Renal cortex interstitium (tissue), 11 donors: ENCODE results near the gene TP53I13. TPM values are rescaled to one million over a fixed set of nuclear protein-coding genes. Genes with fewer than 3 reads are reported as not detected.

Source experiments
- DNase-seq, 11 donors: peaks; one replicate each; pipeline ENCODE4 v3.0.0-alpha.2; 2013; ENCODE audit warnings: low read depth in 9 of 11, low spot score in 4 of 11; ENCODE audit errors: extremely low read depth in 1 of 11
- polyA plus RNA-seq, 3 donors: library from polyadenylated mRNA; unstranded; fragments of 120-200 nt; gene quantifications; one replicate each; pipeline ENCODE4 v1.2.1, GENCODE V29; 2013; ENCODE audit not compliant: insufficient read length in 3 of 3

TP53I13 gene
- polyA plus RNA-seq, 3 donors = 23.7 to 43.0 (median 42.5) TPM

DNA sequence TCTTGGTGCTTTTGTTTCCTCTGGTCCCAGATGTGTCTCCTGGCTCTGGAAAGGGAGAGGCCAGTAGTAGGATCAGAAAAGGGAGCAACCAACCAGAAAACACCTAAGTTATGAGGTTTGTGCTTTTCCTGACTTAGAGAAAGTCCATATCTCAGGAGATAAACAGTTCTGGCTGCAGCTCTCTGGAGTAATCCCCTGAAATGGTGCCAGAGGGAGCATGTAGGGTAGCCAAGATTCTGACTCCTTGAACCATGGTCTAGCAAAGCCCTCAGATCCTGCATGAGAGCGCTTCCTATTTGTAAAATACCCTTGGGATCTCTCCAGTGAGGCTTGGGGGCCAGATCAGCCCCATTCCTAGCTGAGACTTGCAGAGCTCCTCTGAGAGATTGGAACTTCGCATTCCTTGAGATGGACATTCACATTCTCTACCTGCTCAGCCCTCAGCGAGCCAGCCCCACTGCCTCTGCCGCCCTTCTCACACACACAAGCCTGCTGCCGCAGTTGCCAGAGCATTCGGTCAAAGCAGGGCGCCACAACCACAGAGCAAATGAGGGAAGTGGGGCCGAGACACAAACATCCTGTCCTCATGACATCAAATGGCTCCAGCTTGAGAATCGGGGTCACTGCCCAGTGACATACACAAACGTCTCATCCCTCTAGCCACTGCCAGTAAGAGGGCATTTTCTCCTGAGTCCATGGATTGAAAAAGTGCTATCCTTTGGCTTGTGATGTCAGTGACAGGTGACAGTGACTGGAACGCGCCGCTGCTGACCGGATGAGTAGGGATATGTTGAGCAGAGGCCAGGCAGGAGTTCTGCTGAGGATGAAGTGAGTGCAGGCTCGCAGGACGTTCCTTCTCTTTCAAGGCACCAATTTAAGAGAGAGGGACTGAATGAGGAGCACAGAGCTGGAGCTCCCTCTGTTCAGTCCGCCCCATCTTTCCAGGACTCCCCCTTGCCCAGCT is 6.7 kb upstream of the TP53I13 start:
- DNase-seq = no peak

DNA sequence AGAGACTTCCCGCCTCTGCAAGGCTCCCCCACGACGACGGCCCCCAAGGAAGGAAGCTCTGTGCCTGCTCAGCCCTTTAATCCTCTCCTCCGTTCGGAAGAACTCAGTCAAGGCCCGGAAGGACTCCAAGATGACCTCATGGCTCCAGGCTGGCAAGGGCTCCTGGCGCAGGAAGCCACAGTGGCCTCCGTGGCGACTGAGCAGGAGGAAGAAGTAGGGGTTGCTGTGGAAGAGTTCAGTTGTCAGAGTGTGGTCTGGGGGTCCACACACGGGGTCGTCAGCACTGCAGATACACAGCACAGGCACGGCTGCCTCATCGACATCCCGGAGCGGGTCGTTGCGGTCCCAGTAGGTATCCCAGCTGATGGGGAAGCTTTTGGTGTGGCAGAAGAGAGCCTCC is 5.9 kb upstream of the TP53I13 start:
- no peak for DNase-seq

DNA sequence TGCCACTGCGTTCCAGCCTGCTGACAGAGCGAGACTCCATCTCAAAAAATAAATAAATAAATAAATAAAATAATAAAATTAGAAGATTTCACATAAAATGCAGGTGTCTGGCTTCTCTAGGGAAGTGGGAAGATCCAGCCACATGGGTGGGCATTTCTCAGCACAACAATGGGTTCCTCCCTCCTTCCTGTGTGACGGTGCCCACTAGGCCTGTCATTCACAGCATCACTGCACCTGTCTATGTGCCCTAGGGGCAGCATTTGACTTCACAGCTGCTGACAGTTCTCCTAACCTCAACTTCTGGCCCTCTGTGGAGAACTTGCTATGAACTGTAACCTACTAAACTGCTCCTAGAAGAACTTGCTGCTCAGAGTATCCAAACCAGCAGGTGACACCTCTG is 4.7 kb upstream of the TP53I13 start:
- DNase-seq = no peak

DNA sequence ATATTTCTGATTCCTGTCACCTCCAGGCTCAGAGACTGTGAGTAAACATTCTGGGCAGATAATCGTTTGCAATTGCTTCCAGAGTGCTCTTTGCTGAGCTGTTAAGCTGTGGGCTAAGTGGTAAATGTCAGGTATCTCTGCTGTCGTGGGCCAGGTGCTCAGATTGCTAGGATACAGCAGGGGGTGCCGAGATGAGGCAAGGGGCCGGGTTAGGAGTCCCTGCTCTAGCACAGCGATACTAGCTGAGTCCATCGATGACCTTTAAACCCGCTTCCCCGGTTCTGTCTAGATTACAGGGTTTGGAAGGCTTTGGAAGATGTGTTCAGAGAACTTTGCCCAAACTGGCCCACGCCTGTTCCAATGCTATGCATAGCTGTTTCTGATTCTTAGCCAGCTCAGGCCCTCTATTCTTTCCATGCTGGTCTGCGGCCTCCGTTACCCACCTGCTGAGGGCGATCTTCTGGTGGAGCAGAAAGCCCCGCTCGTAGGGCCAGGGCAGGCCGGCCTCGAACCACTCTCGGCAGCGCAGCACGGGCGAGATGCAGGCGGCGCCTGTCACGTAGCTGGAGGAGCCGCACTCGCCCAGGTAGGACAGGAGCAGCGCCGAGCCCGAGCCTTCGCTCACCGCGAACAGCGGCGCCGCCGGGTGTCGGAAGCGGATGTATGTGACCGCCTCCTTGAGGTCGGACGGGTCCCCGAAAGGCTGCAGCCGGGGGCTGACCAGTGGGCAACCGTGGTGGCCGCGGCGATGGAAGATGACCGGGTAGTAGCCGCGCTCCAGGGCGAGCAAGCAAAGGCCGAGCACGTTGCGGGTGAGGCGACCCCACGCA is 2.6 kb upstream of the TP53I13 start:
- no peak for DNase-seq

DNA sequence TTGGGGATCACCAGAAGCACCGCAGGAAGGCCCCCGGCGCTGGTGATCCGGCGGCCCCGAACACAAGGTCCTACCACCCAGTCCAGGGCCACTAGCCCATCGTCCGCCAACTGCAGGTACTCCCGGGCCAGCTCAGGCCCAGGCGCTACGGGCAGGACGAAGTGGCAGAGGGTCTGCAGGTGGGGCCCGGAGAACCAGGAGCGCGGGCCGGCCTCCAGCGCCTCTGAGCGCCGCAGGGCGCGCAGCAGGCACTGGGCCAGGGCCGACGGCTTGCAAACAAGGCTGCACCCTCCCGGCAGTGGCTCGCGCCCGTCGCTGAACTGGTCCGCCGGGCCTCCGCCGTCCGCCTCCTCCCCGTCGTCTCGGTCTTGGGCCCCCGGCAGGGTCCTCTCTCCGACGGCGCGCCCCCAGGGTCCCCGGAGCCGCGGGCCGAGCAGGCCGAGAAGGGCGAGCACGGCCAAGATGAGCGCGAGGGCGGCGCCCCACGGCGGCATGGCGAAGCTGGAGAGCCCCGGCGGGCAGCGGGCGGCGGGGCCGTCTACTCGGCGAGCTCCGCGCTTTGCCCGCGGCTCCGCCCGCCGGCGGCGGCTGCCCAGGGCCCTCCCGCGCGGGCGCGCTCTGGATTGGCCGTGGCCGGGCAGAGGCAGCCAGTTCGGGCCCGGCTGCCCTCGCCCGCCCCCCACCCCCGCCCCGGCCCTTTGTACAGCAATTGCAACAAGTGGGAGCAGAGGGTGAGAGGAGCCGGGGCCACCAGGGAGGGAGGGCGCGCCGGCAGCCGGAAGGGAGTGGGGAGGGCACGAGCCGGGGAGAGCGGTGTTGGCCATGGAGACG is 1.8 kb upstream of the TP53I13 start, which contains the start of gene ABHD15:
Gene ABHD15, minus strand, starts transcription at position 565 of the 831 bp plus-strand sequence. Its CDS starts 71 bp downstream, at position 494.
- DNase-seq = no peak

DNA sequence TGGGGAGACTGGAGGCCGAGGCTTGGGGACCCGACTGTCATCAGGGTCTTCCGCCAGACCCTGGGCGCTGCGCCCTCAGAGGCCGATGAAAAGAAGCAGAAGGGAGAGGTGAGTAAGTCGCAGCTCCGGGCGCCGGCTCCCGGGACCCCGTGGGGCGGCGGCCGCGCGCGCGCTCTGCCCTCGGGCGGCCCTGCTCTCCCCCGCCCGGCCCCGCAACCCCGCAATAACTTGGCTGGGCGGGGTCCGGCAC is 1.3 kb upstream of the TP53I13 start:
- no peak for DNase-seq

DNA sequence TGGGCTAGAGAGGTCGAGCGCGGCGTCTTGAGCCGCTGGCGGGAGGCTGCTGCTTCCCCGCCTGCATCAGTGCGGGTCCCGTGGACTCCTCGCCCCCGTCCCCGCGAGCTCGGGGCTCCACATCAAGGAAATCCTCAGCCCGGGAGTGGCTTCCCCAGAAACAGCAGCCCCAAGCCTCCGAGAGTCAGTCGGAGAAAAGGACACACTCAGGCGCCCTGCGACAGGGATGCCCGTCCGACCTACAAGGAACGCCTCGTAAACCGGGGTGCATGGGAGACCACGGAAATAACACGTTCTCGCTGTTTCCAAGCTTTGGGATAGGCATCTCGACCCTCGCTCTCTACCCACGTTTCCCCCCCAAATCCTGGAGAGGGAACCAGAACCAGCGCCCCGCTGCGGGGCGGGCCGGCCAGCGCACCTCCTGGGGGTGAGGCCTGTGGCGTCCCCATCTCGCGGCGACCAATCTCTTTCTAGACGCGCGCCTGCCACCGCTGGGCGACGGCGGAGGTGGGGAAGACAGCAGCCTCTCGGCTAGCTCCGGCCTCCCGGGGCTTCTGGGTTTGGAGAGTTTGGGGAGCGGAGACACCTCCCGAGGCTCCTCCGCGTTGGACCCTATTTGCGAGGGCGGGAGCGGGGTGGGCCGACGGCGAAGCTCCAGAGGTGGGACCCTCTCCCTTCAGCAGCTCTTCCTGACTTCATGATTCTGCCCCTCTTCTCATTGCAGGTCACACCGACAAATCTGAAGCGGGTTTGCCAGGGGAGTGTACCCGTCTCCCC is 759 bp upstream of the TP53I13 start:
- DNase-seq = no peak

DNA sequence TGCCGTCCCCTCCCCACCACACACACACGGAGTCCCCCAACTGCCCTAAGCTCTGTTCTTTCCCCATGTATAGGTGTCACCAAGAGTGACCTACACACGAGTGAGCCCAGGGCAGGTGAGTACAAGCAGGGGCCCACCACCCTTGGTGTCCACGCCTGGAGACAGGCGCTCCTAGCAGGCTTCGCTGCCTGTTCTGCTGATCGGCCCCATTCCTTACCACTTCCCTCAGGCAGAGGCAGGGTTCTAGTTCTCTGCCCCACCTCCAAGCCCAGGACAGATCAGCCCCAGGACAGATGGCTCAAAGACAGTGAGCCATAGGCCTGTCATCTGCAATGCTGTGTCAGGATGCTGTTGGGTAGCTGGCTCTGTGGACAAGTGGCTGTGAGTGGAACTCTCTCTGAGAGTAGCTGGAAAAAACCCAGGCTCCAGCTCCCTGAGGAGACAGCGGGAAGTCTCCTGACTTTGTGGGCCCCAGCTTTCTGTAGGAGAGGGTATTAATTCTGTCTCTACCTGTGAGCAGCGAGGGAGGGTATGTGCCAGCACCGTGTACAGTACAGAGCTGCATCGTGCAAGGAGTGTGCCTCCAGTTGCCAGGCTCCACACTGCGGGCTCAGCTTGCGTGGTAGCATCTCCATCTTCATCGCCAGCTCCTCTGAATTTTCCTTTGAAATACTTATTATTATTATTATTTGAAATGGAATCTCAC is 897 bp downstream of the TP53I13 start:
- DNase-seq = no peak

DNA sequence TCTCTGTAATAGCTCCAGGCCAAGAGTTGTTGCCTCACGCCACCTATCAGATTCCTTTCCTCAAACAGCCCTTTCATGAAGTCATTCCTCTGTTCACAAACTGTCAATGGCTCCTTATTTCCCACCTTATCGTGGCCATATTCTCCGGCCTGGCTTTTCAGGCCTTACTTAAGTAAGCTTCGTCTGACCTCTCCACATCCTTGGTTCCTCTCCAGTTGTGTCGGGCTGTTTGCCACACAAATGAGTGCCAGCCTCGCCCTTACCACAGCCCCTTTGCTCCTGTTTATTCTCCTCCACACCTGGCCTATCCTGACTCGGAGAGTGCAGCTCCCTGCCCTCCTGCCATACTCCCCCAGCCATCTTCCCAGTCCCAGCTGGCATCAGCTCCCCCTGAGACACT is 2.0 kb downstream of the TP53I13 start:
- no peak for DNase-seq

DNA sequence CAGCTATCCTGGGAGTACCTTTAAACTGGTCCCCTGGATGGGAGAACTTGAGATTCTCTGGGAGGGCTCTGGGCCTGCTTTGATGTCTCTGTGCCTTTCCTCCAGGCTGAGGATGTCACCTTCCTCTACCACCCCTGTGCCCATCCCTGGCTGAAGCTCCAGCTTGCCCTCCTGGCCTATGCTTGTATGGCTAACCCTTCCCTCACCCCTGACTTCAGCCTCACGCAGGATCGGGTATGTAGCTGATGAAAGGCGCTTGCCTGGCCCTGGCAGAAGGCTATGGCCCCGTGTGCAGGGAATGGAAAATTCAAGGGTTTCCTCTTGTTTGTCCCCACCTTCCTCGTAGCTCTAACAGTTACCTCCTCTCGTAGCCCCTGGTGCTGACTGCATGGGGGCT is 3.0 kb downstream of the TP53I13 start:
- no peak for DNase-seq

DNA sequence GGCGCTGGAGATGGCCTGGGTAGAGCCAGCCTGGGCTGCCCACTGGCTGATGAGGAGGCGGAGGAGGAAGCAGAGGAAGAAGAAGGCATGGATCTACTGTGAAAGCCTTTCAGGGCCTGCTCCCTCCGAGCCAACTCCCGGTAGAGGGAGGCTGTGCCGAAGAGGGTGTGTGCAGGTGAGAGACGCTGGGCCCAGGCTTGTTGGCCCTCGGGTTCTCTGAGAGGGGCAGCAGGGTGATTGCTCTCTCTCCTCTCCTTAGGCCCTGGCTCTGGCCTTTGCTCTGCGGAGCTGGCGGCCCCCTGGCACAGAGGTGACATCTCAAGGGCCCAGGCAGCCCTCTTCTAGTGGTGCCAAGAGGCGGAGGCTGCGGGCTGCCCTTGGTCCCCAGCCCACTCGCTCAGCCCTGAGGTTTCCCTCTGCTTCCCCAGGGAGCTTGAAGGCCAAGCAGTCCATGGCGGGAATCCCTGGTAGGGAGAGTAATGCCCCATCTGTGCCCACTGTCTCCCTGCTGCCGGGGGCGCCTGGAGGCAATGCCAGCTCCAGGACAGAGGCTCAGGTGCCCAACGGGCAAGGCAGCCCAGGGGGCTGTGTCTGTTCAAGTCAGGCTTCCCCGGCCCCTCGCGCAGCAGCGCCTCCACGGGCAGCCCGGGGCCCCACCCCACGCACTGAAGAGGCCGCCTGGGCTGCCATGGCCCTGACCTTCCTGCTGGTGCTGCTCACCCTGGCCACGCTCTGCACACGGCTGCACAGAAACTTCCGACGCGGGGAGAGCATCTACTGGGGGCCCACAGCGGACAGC is 3.6 kb downstream of the TP53I13 start:
- no peak for DNase-seq

DNA sequence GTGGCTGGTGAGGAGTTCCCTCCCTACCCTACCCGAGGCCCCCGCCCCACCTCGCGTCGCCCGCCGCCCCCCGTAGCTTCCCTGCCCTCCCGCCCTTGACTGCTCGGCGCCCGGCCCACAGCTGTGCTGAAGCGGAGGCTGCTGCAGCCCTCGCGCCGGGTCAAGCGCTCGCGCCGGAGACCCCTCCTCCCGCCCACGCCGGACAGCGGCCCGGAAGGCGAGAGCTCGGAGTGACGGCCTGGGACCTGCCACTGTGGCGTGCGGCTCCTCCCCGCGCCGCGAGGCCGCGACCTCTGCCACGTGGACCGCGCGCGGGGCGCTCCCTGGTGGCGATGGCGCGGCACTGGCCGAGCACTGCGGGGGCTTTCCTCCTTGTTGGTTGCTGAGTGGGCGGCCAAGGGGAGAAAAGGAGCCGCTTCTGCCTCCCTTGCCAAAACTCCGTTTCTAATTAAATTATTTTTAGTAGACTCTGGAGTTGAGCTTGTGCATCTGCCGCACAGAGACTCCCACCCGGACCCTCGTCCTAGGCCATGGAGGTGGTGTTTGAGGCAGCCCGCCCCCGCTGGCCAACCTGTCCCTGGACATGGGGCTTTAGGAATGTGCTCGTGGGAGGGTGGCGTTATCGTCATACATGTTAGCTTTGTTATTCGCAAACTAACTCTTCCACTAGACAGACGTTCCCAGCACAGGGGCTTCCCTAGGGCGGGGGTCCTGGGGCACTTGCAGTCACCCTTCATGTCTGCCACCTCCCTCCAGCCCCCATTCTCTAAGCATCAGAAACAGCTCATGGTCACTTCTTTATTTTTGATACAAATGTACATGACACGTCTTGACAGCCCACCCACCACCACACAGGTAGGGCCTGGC is 4.4 kb downstream of the TP53I13 start:
- no peak for DNase-seq

DNA sequence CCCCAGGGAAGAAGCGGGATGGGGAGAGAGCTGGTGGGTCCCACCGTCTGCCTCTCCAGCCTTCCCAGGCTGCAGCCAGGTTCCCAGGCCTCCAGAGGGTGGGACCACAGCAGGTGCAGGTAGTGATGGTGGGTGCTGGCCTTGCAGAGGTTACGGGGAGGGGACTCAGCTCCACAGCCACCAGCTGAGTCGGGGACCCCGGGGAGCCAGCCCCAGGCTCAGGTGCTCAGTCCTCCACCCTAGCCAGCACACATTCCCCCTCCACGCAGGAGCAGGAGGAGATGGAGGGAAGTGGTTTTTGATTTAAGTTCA is 5.0 kb downstream of the TP53I13 start:
- DNase-seq = no peak

DNA sequence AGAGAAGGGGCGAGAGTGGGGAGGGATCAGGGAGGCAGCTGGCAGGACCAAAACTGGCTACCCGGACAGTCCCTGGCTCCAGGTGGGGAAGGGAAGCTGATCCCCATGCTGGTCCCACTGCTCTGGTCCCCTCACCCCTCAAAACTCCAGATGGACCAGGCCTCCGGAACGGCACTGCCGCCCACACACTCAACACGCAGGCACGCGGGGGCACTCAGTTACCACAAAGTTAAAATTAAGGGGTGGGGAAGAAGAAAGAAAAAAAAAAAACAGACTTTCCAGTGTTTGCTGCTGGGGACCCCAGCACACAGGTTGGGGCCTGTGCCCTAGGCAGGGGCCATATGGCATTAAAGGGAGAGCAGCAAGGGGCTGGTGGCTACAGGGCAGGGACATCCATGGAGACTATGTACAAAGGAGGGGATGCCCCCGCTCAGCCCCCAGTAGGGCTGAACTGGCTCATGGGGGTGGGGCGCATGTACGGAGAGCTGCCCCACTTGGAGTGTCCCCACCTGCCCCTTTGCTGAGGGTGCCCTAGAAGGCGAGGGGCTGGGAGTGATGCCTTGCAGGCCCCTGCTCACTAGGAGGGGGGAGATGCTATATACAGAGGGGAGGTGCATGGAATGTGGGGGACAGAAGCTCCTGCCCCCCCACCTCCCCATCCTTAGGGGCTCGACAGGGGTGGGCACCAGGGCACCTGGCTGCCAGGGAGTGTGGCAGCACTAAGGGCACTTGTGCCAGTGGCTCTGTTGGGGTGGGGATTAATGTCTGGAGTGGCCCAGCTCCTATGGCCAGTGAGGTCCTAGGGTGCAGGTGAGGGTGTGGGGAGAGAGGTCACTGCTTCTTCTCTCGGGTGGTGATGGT is 5.6 kb downstream of the TP53I13 start:
- DNase-seq = no peak

DNA sequence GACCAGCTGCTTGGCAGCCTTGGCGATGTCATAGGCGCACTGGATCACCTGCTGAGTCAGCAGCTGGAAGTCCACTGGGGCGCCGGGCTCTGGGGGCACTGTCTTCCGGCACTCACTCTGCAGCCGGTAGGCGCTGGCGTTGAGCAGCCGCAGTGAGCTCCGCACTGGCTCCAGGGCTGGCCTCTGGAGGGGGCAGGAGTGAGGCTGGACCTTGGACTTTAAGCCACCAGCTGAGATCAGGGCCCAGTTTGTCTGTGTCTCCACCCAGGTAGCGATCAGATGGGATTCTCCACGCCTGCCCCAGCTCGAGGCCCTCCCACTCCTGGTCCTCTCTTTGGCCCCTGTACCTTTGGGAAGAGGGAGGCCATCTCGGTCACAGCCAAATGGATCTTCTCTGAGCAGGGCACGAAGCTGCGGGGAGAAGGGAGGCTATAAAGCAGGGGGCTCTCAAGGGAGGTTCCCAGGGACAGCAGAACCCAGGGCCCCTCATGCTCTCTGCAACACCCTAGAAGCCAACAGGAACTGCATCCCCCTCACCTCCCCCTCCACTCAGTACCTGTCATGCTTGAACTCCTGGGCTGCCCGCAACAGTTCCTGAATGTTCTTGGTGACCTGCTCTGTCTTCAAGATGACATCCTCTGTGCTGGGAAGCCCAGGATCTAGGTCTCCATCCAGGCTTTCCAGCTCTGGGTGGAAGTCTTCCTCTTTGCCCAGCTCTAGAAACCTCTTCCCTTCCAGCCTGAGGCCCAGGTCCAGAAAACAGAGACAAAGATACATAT is 6.4 kb downstream of the TP53I13 start:
- no peak for DNase-seq
